ENCODE data around the gene SAA1. TPM values are rescaled to one million over a fixed set of nuclear protein-coding genes. Genes with fewer than 3 reads are reported as not detected.
A peak's percentile ranks its signal among the peaks of the same experiment; 100 is the strongest.

SAA1 gene
- total RNA-seq, 1 donor from 2014 or later, result not detected

DNA sequence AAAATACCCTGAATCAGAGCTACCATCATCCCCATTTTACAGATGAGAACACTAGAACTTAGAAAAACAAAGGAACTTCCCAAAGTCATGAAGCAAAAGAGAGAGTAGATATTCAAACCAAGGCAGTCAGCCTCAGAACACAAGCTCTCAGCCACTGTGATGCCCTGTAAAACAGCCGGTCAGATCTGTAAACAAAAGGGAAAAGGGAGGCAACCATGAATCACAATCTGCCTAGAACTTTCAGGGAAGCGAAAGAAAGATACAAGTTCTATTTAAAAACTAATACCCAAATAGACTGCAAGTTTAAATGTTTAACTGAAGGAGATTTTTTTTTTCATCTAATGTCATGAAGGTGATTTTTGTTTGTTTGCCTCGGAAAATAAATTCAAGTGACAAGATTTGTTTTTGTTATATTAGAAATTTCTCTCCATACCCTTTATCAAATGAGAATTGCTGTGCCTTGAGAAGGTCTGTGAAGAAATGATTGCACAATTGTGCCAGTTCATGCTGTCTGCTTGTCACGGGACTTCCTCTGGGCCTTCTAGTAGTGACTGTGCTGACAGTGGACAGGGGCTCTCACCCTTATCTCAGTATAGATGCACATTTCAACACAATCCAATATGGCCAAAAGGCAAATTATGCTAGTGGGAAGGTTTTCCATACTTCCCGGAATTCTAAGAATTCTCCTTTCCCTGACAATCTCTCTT lies 11.7 kb downstream of the SAA1 start:
- no peaks in the 10 kb centered on the region for H3K9me3 Mint-ChIP-seq (ENCODE audit: low read depth)
- no peak for DNase-seq (ENCODE audit: low spot score, unreplicated experiment)
- H3K27me3 Mint-ChIP-seq, result no peaks in the 10 kb centered on the region
- H3K36me3 Mint-ChIP-seq (ENCODE audit: insufficient read depth), result peaks cover 27% of the 10 kb centered on the region
- no peak overlapping the region for H3K27ac Mint-ChIP-seq
- TF ChIP-seq, protein P1, sequence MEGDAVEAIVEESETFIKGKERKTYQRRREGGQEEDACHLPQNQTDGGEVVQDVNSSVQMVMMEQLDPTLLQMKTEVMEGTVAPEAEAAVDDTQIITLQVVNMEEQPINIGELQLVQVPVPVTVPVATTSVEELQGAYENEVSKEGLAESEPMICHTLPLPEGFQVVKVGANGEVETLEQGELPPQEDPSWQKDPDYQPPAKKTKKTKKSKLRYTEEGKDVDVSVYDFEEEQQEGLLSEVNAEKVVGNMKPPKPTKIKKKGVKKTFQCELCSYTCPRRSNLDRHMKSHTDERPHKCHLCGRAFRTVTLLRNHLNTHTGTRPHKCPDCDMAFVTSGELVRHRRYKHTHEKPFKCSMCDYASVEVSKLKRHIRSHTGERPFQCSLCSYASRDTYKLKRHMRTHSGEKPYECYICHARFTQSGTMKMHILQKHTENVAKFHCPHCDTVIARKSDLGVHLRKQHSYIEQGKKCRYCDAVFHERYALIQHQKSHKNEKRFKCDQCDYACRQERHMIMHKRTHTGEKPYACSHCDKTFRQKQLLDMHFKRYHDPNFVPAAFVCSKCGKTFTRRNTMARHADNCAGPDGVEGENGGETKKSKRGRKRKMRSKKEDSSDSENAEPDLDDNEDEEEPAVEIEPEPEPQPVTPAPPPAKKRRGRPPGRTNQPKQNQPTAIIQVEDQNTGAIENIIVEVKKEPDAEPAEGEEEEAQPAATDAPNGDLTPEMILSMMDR (IDR thresholded peaks at IDR 0.05; ENCODE audit: unreplicated experiment), result no peak
- H3K4me1 Mint-ChIP-seq (ENCODE audit: low read depth), result no peaks in the 10 kb centered on the region
- no peak overlapping the region for H3K4me3 Mint-ChIP-seq (ENCODE audit: low read depth)

DNA sequence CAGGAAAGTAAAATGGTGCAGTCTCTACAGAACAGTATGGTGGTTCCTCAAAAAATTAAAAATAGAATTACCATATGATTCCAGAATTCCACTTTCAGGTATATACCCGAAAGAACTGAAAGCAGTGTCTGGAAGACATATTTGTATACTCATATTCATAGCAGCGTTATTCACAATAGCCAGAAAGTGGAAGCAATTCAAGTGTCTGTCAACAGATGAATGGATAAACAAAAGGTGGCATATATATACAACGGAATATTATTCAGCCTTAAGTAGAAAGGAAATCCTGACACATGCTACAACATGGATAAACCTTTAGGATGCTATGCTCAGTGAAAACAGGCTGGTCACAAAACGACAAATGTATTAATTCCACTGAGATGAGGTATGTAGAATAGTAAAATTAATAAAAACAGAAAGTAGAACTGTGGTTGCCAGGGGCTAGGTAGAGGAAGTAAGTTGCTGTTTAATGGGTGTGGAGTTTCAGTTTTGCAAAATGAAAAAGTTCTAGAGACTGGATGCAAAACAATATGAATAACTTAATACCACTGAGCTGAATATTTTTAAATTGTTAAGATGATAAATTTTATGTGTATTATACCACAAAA lies 14.5 kb downstream of the SAA1 start:
- H3K4me3 Mint-ChIP-seq (ENCODE audit: low read depth), result no peak overlapping the region
- no peak overlapping the region for H3K27ac Mint-ChIP-seq
- no peaks in the 10 kb centered on the region for H3K27me3 Mint-ChIP-seq
- no peaks in the 10 kb centered on the region for H3K4me1 Mint-ChIP-seq (ENCODE audit: low read depth)
- TF ChIP-seq, protein P1 (IDR thresholded peaks at IDR 0.05; ENCODE audit: unreplicated experiment), result no peak
- no peaks in the 10 kb centered on the region for H3K9me3 Mint-ChIP-seq (ENCODE audit: low read depth)
- DNase-seq (ENCODE audit: low spot score, unreplicated experiment), result no peak
- H3K36me3 Mint-ChIP-seq (ENCODE audit: insufficient read depth), result peaks cover 27% of the 10 kb centered on the region

DNA sequence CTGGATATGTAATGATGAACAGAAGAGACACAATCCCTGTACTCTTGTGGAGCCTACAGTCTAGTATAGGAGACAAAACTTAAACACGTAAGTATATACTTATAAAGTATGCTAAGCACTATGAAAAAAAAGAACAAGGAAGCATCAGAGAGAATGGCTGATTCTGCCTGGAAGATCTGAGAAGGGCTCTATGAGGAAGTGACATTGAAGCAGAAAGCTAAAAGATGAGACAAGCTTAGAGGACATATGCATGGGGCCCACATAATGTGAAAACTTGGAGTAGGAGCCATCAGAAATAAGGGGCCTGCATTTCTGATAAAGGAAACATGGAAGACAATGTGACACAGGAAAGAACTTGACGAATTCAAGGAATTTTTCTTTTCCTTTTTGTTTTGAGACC lies 16.6 kb downstream of the SAA1 start:
- H3K27ac Mint-ChIP-seq, result no peak overlapping the region
- no peaks in the 10 kb centered on the region for H3K4me1 Mint-ChIP-seq (ENCODE audit: low read depth)
- H3K9me3 Mint-ChIP-seq (ENCODE audit: low read depth), result no peaks in the 10 kb centered on the region
- no peak overlapping the region for H3K4me3 Mint-ChIP-seq (ENCODE audit: low read depth)
- no peaks in the 10 kb centered on the region for H3K27me3 Mint-ChIP-seq
- DNase-seq (ENCODE audit: low spot score, unreplicated experiment), result no peak
- peaks cover 24% of the 10 kb centered on the region for H3K36me3 Mint-ChIP-seq (ENCODE audit: insufficient read depth)
- TF ChIP-seq, protein P1 (IDR thresholded peaks at IDR 0.05; ENCODE audit: unreplicated experiment), result no peak

DNA sequence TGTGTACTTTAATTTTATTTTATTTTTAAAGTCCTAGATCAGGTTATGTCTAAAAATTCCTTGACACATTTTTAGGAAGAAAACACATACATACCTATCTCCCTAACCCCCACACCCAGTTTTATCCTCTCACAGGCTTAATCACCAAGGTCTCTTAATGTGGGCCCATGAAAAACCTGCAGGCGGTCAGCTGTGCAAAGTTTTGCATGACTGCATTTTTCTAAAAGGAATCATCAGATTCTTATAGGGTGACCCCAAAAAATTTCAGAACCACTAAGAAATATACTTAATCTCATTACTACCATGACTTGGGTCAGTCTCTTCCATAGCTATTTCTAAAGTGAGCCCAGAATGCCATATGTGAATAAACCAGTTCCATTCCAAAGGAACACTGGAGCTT lies 19.8 kb downstream of the SAA1 start:
- no peaks in the 10 kb centered on the region for H3K9me3 Mint-ChIP-seq (ENCODE audit: low read depth)
- DNase-seq (ENCODE audit: low spot score, unreplicated experiment), result no peak
- no peak overlapping the region for H3K27ac Mint-ChIP-seq
- no peaks in the 10 kb centered on the region for H3K4me1 Mint-ChIP-seq (ENCODE audit: low read depth)
- peaks cover 18% of the 10 kb centered on the region for H3K36me3 Mint-ChIP-seq (ENCODE audit: insufficient read depth)
- H3K4me3 Mint-ChIP-seq (ENCODE audit: low read depth), result no peak overlapping the region
- H3K27me3 Mint-ChIP-seq, result no peaks in the 10 kb centered on the region
- TF ChIP-seq, protein P1 (IDR thresholded peaks at IDR 0.05; ENCODE audit: unreplicated experiment), result no peak

DNA sequence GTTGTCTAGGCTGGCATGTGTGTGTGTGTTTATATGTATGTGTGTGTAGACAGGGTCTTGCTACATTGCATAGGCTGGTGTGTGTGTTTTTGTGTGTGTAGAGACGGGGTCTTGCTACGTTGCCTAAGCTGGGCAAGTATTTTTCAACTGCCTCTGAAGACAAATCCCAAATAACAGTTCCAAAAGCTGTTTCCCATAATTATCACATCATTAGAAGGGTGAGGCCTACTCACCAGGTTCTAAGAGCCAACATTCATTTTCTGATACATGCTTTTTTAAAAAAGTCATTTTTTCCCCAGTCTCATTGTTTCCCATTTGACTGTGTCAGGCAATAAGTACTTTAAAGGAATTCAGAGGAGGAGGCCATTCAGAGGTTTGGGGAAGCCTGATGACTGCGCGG lies 22.8 kb downstream of the SAA1 start:
- no peaks in the 10 kb centered on the region for H3K27me3 Mint-ChIP-seq
- peaks cover 20% of the 10 kb centered on the region for H3K36me3 Mint-ChIP-seq (ENCODE audit: insufficient read depth)
- DNase-seq (ENCODE audit: low spot score, unreplicated experiment), result no peak
- no peaks in the 10 kb centered on the region for H3K4me1 Mint-ChIP-seq (ENCODE audit: low read depth)
- H3K27ac Mint-ChIP-seq, result peak overlapping the region; percentile 22
- H3K4me3 Mint-ChIP-seq (ENCODE audit: low read depth), result no peak overlapping the region
- TF ChIP-seq, protein P1 (IDR thresholded peaks at IDR 0.05; ENCODE audit: unreplicated experiment), result no peak
- H3K9me3 Mint-ChIP-seq (ENCODE audit: low read depth), result no peaks in the 10 kb centered on the region
